Right lobe of liver (tissue), 6 donors: ENCODE measurements around the gene CAGE1. TPM values are rescaled to one million over a fixed set of nuclear protein-coding genes. Genes with fewer than 3 reads are reported as not detected.

Source experiments
- ATAC-seq, 4 donors: fragments of 200-7000 bp; cut with Tn5 transposase; one replicate each; pipeline ENCODE4 v1.9.1; 2020; ENCODE audit warnings: mild to moderate bottlenecking in 4 of 4, moderate library complexity in 4 of 4
- DNase-seq, 3 donors: peaks; one replicate each; pipeline ENCODE4 v3.0.0-alpha.2; 2020
- H3K27ac ChIP-seq, 3 donors: fragments of 200-600 bp; one replicate each; pipeline ENCODE4 v1.8.0; 2022
- H3K27me3 ChIP-seq, 2 donors: fragments of 200-600 bp; one replicate each; pipeline ENCODE4 v1.8.0; 2022
- H3K36me3 ChIP-seq, 4 donors: fragments of 200-600 bp; sonication (generic) in 1 of 4; one replicate each; pipeline versions ENCODE4 v1.5.1 to v1.8.0; 2017 to 2022; ENCODE audit warnings: control low read depth in 1 of 4
- H3K4me1 ChIP-seq, 4 donors: fragments of 200-600 bp; sonication (generic) in 1 of 4; one replicate each; pipeline versions ENCODE4 v1.5.1 to v1.8.0; 2017 to 2022; ENCODE audit warnings: control low read depth in 1 of 4
- H3K4me3 ChIP-seq, 3 donors: fragments of 200-600 bp; one replicate each; pipeline ENCODE4 v1.8.0; 2022
- H3K9me3 ChIP-seq, 4 donors: fragments of 200-600 bp; sonication (generic) in 1 of 4; one replicate each; pipeline versions ENCODE4 v1.5.1 to v1.8.0; 2017 to 2022; ENCODE audit warnings: control low read depth in 1 of 4
- POLR2A ChIP-seq: fragments of 450-650 bp; IDR thresholded peaks from one replicate; pipeline ENCODE4 v1.6.1; 2017; ENCODE audit warnings: antibody characterized with exemption, mild to moderate bottlenecking
- WGBS: methylation state at CpG from one replicate; pipeline ENCODE4 v1.1.6; 2018; ENCODE audit warnings: low coverage, low lambda C conversion rate; ENCODE audit not compliant: insufficient coverage; ENCODE audit errors: missing lambda C conversion rate; 5-methylcytosine and 5-hydroxymethylcytosine counted together
- intact Hi-C, 2 donors: fragments of 100-400 bp; cut with DNase I; formaldehyde crosslinking; loops; one replicate each; pipeline versions ENCODE4 v1.11.2 to v1.14.1; 2022
- total RNA-seq, 6 experiments: library from RNA; depleted of rRNA in 2 of 6; stranded (reverse); fragments of >200 nt in 2 of 6; fragmentation: NEBNext Ultra II Directional in 3 of 6; extraction: Animal tissue kit (Norgen Biotek cat#: 25700) in 3 of 6; gene quantifications; one replicate each; pipeline versions ENCODE4 v1.1.0 to v1.2.4, GENCODE V29; 2016 to 2023
- TF ChIP-seq, protein P1 (sequence below), 4 donors: fragments of 200-600 bp in 3 of 4; fragments of 450-650 bp in 1 of 4; IDR thresholded peaks; one replicate each; pipeline versions ENCODE4 v1.5.1 to v1.8.0; 2016 to 2022; ENCODE audit warnings: antibody characterized with exemption in 4 of 4, mild to moderate bottlenecking in 2 of 4
- donor health status: DM: no; HTN: yes; CAD: no.
- donor health status: DM: no; HTN: no; CAD: no.
- donor health status: DM: no; HTN: no; CAD: no.
- donor health status: DM: no; HTN: yes; CAD: no.
- donor health status: DM: no; HTN: yes; CAD: no.

CAGE1 gene
- total RNA-seq, 6 experiments from 2014 or later: not detected

DNA sequence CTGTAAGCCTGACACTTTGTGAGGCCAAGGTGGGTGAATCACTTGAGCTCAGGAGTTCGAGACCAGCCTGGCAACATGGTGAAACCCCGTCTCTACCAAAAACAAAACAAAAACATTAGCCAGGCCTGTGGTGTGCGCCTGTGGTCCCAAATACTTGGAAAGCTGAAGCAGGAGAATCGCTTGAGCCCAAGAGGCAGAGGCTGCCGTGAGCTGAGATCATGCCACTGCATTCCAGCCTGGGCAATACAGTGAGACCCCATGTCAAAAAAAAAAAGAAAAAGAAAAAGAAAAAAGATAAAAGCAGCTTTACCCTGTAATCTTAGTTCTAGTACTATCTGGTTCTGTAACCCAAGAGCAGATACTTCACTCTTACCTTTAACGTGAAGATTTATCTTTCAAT, 104.1 kb downstream of the CAGE1 start:
- intact Hi-C loops: no loop called here
- TF ChIP-seq POLR2A: no peak
- TF ChIP-seq, protein P1, sequence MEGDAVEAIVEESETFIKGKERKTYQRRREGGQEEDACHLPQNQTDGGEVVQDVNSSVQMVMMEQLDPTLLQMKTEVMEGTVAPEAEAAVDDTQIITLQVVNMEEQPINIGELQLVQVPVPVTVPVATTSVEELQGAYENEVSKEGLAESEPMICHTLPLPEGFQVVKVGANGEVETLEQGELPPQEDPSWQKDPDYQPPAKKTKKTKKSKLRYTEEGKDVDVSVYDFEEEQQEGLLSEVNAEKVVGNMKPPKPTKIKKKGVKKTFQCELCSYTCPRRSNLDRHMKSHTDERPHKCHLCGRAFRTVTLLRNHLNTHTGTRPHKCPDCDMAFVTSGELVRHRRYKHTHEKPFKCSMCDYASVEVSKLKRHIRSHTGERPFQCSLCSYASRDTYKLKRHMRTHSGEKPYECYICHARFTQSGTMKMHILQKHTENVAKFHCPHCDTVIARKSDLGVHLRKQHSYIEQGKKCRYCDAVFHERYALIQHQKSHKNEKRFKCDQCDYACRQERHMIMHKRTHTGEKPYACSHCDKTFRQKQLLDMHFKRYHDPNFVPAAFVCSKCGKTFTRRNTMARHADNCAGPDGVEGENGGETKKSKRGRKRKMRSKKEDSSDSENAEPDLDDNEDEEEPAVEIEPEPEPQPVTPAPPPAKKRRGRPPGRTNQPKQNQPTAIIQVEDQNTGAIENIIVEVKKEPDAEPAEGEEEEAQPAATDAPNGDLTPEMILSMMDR (IDR thresholded peaks at IDR 0.05): no peak
- H3K4me3 ChIP-seq: no peak overlapping the region
- DNase-seq: no peak
- no peak overlapping the region for H3K27ac ChIP-seq
- no peaks in the 10 kb centered on the region for H3K9me3 ChIP-seq
- WGBS: 100% methylated on average over 5 of the region's 6 CpGs
- ATAC-seq: no peak
- H3K36me3 ChIP-seq: peaks cover 0 to 36% (median 14%) of the 10 kb centered on the region in 4 donors
- H3K4me1 ChIP-seq: no peaks in the 10 kb centered on the region
- no peaks in the 10 kb centered on the region for H3K27me3 ChIP-seq

DNA sequence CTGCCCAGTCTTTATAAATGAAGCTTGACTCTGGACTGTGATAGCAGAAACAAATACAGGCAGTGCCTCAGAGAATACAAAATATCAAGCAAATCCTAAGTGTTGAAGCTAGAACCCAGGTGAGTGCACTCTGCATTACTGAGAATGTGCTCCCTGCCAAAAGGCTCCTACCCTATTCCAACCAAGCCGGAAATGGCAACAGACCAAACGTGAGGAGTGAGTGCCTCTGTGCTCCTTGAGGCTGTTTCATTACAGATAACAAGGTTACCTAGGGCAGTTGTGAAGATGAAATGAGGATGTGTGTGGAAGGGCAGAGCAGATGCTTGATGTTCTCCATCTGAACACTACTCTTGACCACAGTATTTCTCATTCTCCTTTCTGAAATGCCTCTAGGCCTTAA, 105.9 kb downstream of the CAGE1 start:
- DNase-seq: no peak
- Histone ChIP-seq H3K36me3 (peaks cover 0 to 18% (median 6%) of the 10 kb centered on the region in 4 donors), H3K4me1 (no peaks in the 10 kb centered on the region), H3K9me3 (no peaks in the 10 kb centered on the region), H3K4me3 (no peak overlapping the region), H3K27me3 (no peaks in the 10 kb centered on the region), H3K27ac (no peak overlapping the region)
- intact Hi-C loops: no loop called here
- no peak for TF ChIP-seq POLR2A
- TF ChIP-seq, protein P1 (IDR thresholded peaks at IDR 0.05): no peak
- WGBS: 80% methylated on average over 1 of the region's 2 CpGs
- no peak for ATAC-seq

DNA sequence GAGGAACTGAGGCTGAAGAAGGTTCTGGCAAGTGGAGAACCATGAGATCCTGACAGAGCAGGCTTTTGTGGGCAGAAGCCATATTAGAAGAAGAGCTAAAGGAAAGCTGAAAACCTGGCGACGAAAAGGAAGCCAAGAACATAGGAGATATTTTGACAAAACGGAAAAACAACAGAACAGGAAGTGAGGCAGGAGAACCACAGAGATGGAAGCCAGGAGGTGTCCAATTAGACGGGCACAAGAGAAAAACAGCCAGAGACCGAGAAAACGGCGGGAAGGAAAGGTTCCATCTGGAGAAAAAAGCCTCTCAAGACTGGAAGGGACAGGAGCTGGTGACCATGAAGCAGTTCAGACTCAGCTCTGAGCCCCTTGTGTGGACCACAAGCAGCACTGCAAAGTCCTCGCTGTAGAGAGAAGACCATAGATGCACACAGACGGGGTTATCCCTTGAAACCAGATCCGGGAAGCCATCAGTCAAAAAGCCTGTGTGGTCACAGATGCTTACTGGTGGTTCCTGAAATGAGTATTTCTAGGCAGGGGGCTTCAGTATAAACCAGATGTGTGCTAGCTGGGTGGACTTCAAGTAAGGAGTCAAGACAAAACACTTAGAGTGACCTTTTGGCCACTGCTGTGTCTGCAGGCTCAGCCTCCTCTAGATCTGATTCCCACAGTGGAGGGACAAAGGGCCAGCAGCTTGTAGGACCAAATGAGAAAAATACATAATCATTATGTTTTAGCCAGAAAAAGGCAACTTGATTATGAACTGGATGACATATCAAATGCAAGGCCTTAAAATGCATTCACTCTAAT, 107.2 kb downstream of the CAGE1 start:
- intact Hi-C loops: no loop called here
- DNase-seq (no peak), ATAC-seq (no peak)
- peaks cover 0 to 4% (median 0%) of the 10 kb centered on the region in 4 donors for H3K36me3 ChIP-seq
- no peak overlapping the region for H3K27ac ChIP-seq
- TF ChIP-seq, protein P1 (IDR thresholded peaks at IDR 0.05): no peak
- TF ChIP-seq POLR2A: no peak
- no peaks in the 10 kb centered on the region for H3K4me1 ChIP-seq
- H3K27me3 ChIP-seq: no peaks in the 10 kb centered on the region
- H3K4me3 ChIP-seq: no peak overlapping the region
- H3K9me3 ChIP-seq: no peaks in the 10 kb centered on the region
- 47% methylated on average over 10 of the region's 10 CpGs for WGBS

Other genes with a start within 250 kb of the CAGE1 start
- 100 to 1,000 TPM in 2 of 6 experiments, 10 to 100 TPM in 4; 60.8 to 110 (median 90.5) TPM for gene SSR1, start 76.5 kb downstream of the CAGE1 start, total RNA-seq
- gene RIOK1, start 66 bp upstream of the CAGE1 start, total RNA-seq: 1 to 10 TPM; 4.6 to 7.9 (median 6.7) TPM
- 10 to 100 TPM; 64.6 to 94.2 (median 82.1) TPM for gene DSP, start 151.9 kb upstream of the CAGE1 start, total RNA-seq
- gene SNRNP48, start 200.5 kb upstream of the CAGE1 start, total RNA-seq: 10 to 100 TPM in 1 of 6 experiments, 1 to 10 TPM in 5; 4.7 to 13.7 (median 7.0) TPM